ENCODE results near the gene SRD5A3. TPM values are rescaled to one million over a fixed set of nuclear protein-coding genes. Genes with fewer than 3 reads are reported as not detected.

SRD5A3 gene
- total and polyA plus RNA-seq, 9 of the 15 experiments (the other 6 are each of a cell fraction or from before 2014, with no cell fraction given), result 2.5 to 37.0 (median 13.3) TPM

DNA sequence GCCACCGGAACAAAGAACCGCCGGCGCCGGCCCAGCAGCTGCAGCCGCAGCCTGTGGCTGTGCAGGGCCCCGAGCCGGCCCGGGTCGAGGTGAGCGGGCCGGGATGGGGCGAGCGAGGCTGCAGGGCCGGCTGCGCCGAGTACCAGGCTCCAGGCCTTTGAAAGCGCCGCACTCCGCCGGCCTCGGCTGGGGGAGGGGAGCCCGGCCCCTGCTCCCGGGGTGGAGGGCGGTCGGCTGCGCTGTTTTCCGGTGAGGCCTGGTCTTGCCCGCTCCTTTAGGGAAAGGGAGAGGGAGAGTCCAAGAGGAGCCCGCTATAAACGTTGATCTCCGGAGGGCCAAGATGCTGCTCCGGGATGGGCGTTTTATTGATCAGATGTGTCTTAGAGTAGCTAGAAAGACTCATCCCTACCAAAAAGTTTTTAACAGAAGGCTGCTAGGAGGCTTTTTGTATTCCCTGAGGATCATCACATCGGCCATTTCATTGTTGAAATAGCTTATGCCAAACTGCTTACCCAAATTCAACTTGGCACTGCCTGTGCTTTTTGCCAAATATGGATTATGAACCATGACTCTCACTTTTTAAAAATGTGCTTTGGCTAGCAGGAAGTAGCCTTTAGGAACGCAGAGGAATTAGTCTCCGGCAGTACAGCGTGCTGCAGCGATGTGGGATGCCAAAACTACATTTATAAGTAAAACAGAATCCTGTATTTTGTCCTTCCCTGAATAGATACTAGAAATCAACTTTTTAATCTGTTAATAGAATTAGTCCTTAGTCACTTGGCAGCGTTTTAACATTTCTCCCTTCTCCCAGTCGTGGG is 50.5 kb downstream of the SRD5A3 start (continued):
- no peak for TF ChIP-seq ZBTB40 (IDR thresholded peaks at IDR 0.05)
- TF ChIP-seq ZBTB40 (CRISPR knock-in tag; IDR thresholded peaks at IDR 0.05), result no peak
- no peak for TF ChIP-seq TEAD4 (IDR thresholded peaks at IDR 0.05; ENCODE audit: low read length)
- no peak for TF ChIP-seq TEAD4 (CRISPR knock-in tag; IDR thresholded peaks at IDR 0.05; ENCODE audit: borderline replicate concordance)
- no peak for TF ChIP-seq E2F6 (IDR thresholded peaks at IDR 0.05; ENCODE audit: borderline replicate concordance in 1 of 2, extremely low read depth in 1 of 2, insufficient read depth in 1 of 2, insufficient read length in 1 of 2, low read depth in 1 of 2, low read length in 1 of 2, poor library complexity in 1 of 2, severe bottlenecking in 1 of 2)
- peak in 1 of 2 experiments; percentile 4; a peak in 1 of 4 replicates for TF ChIP-seq SIN3A (IDR thresholded peaks at IDR 0.05; ENCODE audit: borderline replicate concordance in 2 of 2, control insufficient read depth in 1 of 2, low read depth in 2 of 2, low read length in 2 of 2)
- no peak for TF ChIP-seq ZEB2 (IDR thresholded peaks at IDR 0.05)
- TF ChIP-seq ZNF140 (CRISPR knock-in tag; IDR thresholded peaks at IDR 0.05), result no peak
- TF ChIP-seq POLR2AphosphoS2 (IDR thresholded peaks at IDR 0.05; ENCODE audit: low read length), result no peak
- TF ChIP-seq ETV5 (CRISPR knock-in tag; IDR thresholded peaks at IDR 0.05; ENCODE audit: low read depth), result no peak
- TF ChIP-seq, protein P1, sequence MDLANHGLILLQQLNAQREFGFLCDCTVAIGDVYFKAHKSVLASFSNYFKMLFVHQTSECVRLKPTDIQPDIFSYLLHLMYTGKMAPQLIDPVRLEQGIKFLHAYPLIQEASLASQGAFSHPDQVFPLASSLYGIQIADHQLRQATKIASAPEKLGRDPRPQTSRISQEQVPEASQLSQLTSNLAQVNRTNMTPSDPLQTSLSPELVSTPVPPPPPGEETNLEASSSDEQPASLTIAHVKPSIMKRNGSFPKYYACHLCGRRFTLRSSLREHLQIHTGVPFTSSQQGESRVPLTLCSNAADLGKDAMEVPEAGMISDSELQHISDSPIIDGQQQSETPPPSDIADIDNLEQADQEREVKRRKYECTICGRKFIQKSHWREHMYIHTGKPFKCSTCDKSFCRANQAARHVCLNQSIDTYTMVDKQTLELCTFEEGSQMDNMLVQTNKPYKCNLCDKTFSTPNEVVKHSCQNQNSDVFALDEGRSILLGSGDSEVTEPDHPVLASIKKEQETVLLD (IDR thresholded peaks at IDR 0.05), result no peak
- no peak for TF ChIP-seq SRSF1 (IDR thresholded peaks at IDR 0.05; ENCODE audit: low read depth, low read length)
- no peak for TF ChIP-seq HDAC6 (IDR thresholded peaks at IDR 0.05; ENCODE audit: low read depth, low read length)
- no peak for TF ChIP-seq MECOM (CRISPR knock-in tag; IDR thresholded peaks at IDR 0.05)
- no peak for TF ChIP-seq SNAPC5 (CRISPR knock-in tag; IDR thresholded peaks at IDR 0.05)
- no peak for TF ChIP-seq ZNF263 (CRISPR knock-in tag; IDR thresholded peaks at IDR 0.05; ENCODE audit: borderline replicate concordance)
